Stomach (tissue), 9 donors: ENCODE measurements around the gene UNC13B. TPM values are rescaled to one million over a fixed set of nuclear protein-coding genes. Genes with fewer than 3 reads are reported as not detected.
A peak's percentile ranks its signal among the peaks of the same experiment; 100 is the strongest.
"Not testable (repeated sequence)": the region's sequence is repeated elsewhere in the genome, so short reads cannot be mapped to it uniquely, and the experiment has no call there.

ENCODE experiments used
- DNase-seq, 2 donors: peaks; one replicate each; pipeline versions ENCODE4 v3.0.0 to v3.0.0-alpha.2; 2013 to 2019
- H3K27ac ChIP-seq, 5 donors: fragments of 200-600 bp in 4 of 5; sonication (generic) in 4 of 5; one replicate each; pipeline ENCODE4 v1.5.1; 2013 to 2019; ENCODE audit warnings: mild to moderate bottlenecking in 1 of 5, moderate library complexity in 1 of 5
- H3K27me3 ChIP-seq, 3 donors: fragments of 200-600 bp; sonication (generic); one replicate each; pipeline ENCODE4 v1.5.1; 2017 to 2019; ENCODE audit warnings: mixed run types in 1 of 3
- H3K36me3 ChIP-seq, 4 donors: fragments of 200-600 bp; sonication (generic); 1 replicate in 3 of 4; 2 replicates in 1 of 4; pipeline ENCODE4 v1.5.1; 2016 to 2019
- H3K4me1 ChIP-seq, 4 donors: fragments of 200-600 bp; sonication (generic); one replicate each; pipeline ENCODE4 v1.5.1; 2016 to 2019
- H3K4me3 ChIP-seq, 4 donors: fragments of 200-600 bp; sonication (generic) in 3 of 4; one replicate each; pipeline ENCODE4 v1.5.1; 2016 to 2019; ENCODE audit warnings: mild to moderate bottlenecking in 1 of 4
- H3K9me3 ChIP-seq, 4 donors: fragments of 200-600 bp; sonication (generic); one replicate each; pipeline ENCODE4 v1.5.1; 2016 to 2019
- CTCF ChIP-seq, 7 experiments: fragments of 450-650 bp in 4 of 7; fragments of 200-600 bp in 3 of 7; sonication (generic) in 3 of 7; IDR thresholded peaks; one replicate each; pipeline ENCODE4 v1.5.1; 2016 to 2019; ENCODE audit warnings: antibody characterized with exemption in 7 of 7, control low read depth in 2 of 7, mild to moderate bottlenecking in 1 of 7
- EP300 ChIP-seq: sonication (generic); formaldehyde crosslinking; IDR thresholded peaks from one replicate; pipeline ENCODE4 v1.6.1; 2017; ENCODE audit warnings: antibody characterized with exemption
- POLR2A ChIP-seq, 4 donors: fragments of 450-650 bp; IDR thresholded peaks; one replicate each; pipeline ENCODE4 v1.6.1; 2016; ENCODE audit warnings: antibody characterized with exemption in 4 of 4, control low read depth in 2 of 4, mild to moderate bottlenecking in 1 of 4, moderate library complexity in 1 of 4
- POLR2AphosphoS5 ChIP-seq, 3 donors: sonication (generic); formaldehyde crosslinking; IDR thresholded peaks; one replicate each; pipeline ENCODE4 v1.6.1; 2016; ENCODE audit warnings: antibody characterized with exemption in 3 of 3
- WGBS, 5 donors: extraction: QIAGEN DNeasy Blood & Tissue Kit in 3 of 5; methylation state at CpG; one replicate each; pipeline versions ENCODE4 v1.1.5 to v1.1.7; 2013 to 2018; 5-methylcytosine and 5-hydroxymethylcytosine counted together
- intact Hi-C: fragments of 100-400 bp; cut with DNase I; formaldehyde crosslinking; loops from one replicate; pipeline ENCODE4 v1.15.1; 2023; ENCODE audit warnings: low total_unique reads
- polyA plus RNA-seq, 3 donors: library from polyadenylated mRNA; stranded (reverse); fragments of 200-250 nt; gene quantifications; one replicate each; pipeline ENCODE4 v1.2.3, GENCODE V29; 2013
- total RNA-seq, 5 donors: library from RNA; depleted of rRNA; stranded (reverse); fragments of >200 nt; gene quantifications; one replicate each; pipeline versions ENCODE4 v1.1.0 to v1.2.3, GENCODE V29; 2014 to 2016
- donor health status: healthy with polysubstance abuse.
- donor health status: Bipolar disorder and iron deficiency.
- donor health status: healthy.

The UNC13B gene
- total and polyA plus RNA-seq, 8 donors = 8.9 to 68.7 (median 20.8) TPM

GRCh38 chr9:35152926-35153325 is 8.9 kb upstream of the UNC13B start:
- intact Hi-C loops = no loop called here
- Histone ChIP-seq H3K27me3 (no peaks in the 10 kb centered on the region), H3K9me3 (peaks cover 9 to 29% (median 19%) of the 10 kb centered on the region in 4 donors), H3K36me3 (no peaks in the 10 kb centered on the region), H3K4me1 (no peaks in the 10 kb centered on the region), H3K4me3 (no peak overlapping the region), H3K27ac (no peak overlapping the region)
- WGBS, 5 donors = 41 to 92% (median 60%) methylated on average over 9 of the region's 9 CpGs
- TF ChIP-seq POLR2A (IDR thresholded peaks at IDR 0.05) (no peak), POLR2AphosphoS5 (IDR thresholded peaks at IDR 0.05) (no peak), EP300 (no peak), CTCF (IDR thresholded peaks at IDR 0.05) (no peak)
- DNase-seq = peak in 1 of 2 donors; percentile 55

- Histone ChIP-seq H3K36me3 (no peaks in the 10 kb centered on the region), H3K4me3 (no peak overlapping the region), H3K4me1 (peaks cover 0 to 8% (median 0%) of the 10 kb centered on the region in 4 donors), H3K27me3 (no peaks in the 10 kb centered on the region), H3K9me3 (no peaks in the 10 kb centered on the region), H3K27ac (no peak overlapping the region)
- no peak for TF ChIP-seq POLR2AphosphoS5 (IDR thresholded peaks at IDR 0.05)
- no peak for TF ChIP-seq EP300
- no peak for TF ChIP-seq CTCF (IDR thresholded peaks at IDR 0.05)
- TF ChIP-seq POLR2A (IDR thresholded peaks at IDR 0.05) = no peak
- intact Hi-C loops = no loop called here
- DNase-seq = no peak
Observed at GRCh38 chr9:35156781-35157180, 5.0 kb upstream of the UNC13B start.

GRCh38 chr9:35157836-35158235 is 4.0 kb upstream of the UNC13B start:
- H3K36me3 ChIP-seq, DNase-seq, H3K9me3 ChIP-seq, H3K27ac ChIP-seq, H3K27me3 ChIP-seq, H3K4me3 ChIP-seq, intact Hi-C loops: not testable (repeated sequence)
- 66 to 76% (median 68%) methylated on average over 6 of the region's 6 CpGs for WGBS, 5 donors
- H3K4me1 ChIP-seq = peaks cover 0 to 14% (median 6%) of the 10 kb centered on the region in 4 donors

GRCh38 chr9:35158501-35159280 is 3.1 kb upstream of the UNC13B start:
- Histone ChIP-seq H3K36me3 (no peaks in the 10 kb centered on the region), H3K27me3 (no peaks in the 10 kb centered on the region), H3K4me3 (no peak overlapping the region), H3K9me3 (no peaks in the 10 kb centered on the region), H3K27ac (no peak overlapping the region), H3K4me1 (peaks cover 7 to 23% (median 12%) of the 10 kb centered on the region in 4 donors)
- no peak for DNase-seq
- 86 to 92% (median 88%) methylated on average over 10 of the region's 10 CpGs for WGBS, 5 donors
- intact Hi-C loops = no loop called here
- no peak for TF ChIP-seq POLR2A (IDR thresholded peaks at IDR 0.05)
- no peak for TF ChIP-seq EP300
- no peak for TF ChIP-seq CTCF (IDR thresholded peaks at IDR 0.05)
- no peak for TF ChIP-seq POLR2AphosphoS5 (IDR thresholded peaks at IDR 0.05)
